ACHN (cell line): ENCODE data around the gene LCN15.
A peak's percentile ranks its signal among the peaks of the same experiment; 100 is the strongest.

Source experiments
- DNase-seq: peaks from one replicate; pipeline ENCODE4 v3.0.0-alpha.2; 2015
- in situ Hi-C: cut with HindIII; loops from 2 replicates; pipeline ENCODE4 v1.10.0; 2017; ENCODE audit warnings: low sequenced_read_pairs, low pct_ligation_motif_present, low pct_unique_long_range_greater_than_20kb

Gene LCN15

DNA sequence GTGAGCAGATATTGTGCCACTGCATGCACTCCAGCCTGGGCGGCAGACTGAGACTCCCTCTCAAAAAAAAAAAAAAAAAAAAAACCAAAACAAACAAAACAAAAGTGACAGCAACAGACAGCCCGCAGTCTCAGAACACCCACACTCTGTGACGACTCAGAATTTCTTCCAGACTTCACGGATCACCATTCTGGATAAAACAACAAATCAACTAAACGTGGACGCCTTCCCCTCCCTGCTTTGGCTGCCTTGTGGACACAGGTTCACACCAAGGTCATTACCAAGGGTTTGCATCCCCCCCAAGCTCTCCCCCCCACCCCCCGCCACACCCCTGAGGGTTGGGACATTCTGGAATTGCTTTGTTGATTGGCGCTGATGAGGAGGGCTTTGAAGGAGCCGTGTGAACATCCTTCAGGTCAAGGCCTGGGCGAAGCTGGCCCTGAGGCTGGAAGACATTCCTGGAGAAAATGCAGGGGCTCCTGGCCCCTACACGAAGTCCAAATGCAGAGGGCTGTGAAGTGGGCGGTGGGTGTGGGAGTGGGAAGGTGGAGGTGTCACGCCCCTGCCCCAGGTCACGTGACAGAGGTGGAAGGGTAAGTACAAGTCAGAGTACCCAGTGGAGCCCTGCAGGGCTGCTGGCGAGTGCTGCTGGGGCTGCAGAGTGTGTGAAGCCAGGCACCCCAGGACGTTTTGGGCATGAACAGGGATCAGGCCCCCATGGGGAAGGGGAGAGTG is 31.7 kb downstream of the LCN15 start:
- DNase-seq: no peak
- in situ Hi-C loops: no loop called here

- DNase-seq: no peak
- in situ Hi-C loops: no loop called here
Observed at GRCh38 chr9:136729926-136730325, 34.4 kb downstream of the LCN15 start.

DNA sequence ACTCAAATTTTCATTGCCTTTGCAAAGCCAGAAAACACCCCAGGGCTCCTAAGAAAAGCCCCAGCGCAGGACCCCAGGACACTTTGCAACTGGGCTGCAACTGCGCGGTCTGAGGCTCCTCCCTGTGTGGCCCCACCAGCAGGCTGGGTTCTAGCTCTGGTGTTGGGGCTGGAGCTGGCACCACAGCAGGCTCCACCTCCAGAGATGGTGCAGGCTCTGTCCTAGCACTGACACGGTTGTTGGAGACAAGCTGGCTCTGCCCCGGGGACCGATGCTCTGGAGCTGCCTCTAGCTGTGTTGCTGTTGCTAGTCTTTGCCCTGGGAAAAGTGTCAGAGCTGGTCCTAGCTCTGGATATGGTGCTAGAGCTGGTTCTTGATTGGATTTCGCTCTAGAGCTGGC is 35.2 kb downstream of the LCN15 start:
- DNase-seq: no peak
- in situ Hi-C loops: no loop called here

GRCh38 chr9:136728548-136729123 is 35.7 kb downstream of the LCN15 start:
- in situ Hi-C loops: no loop called here
- peak; percentile 21 for DNase-seq

GRCh38 chr9:136728080-136728547 is 36.2 kb downstream of the LCN15 start:
- peak; percentile 79 for DNase-seq
- in situ Hi-C loops: no loop called here

DNA sequence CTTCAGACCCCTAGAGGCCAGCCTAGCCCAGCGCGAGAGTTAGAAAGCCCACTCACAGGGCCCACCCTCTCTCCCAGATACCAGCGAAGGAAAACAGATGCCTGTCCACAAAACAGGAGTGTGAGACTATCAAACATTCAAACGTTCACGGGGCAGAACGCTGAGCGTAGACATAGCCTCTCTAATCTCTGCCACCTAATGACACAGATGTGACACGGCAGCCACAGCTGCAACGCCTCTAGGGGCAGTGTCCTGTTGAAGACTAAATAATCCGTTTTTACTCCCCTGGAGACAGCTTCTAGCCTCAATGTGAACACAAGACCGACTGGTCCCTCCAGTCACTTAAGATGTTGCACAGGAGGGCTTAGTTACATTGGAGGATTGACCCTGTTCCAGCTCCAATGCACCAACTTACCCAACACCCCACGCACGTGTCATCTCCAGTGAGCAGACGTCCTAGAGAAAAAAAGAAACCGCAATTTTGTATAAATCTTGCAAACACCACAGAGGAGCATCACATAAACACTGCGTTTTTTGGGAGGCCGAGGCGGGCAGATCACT is 37.6 kb downstream of the LCN15 start:
- in situ Hi-C loops: no loop called here
- no peak for DNase-seq

- in situ Hi-C loops: no loop called here
- no peak for DNase-seq
Observed at GRCh38 chr9:136726118-136726517, 38.2 kb downstream of the LCN15 start.

DNA sequence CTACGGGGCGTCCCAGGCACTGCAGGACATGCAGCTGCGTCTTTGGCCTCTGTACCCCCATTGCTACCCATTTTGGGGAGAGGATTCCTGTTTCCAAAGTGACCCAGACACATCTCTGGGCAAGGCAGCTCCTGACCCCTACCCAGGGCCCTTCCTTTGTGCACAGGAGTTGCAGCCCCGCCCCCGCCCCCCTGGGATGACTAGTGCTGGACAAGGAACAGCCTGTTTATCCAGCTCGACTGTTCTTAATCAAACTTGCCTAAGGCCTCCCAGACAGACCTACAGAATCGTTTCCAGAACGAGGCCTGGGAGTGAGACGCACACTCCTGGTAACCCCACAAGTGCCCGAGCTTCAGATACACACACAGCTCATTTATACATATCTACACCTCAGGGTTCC is 38.7 kb downstream of the LCN15 start:
- in situ Hi-C loops: no loop called here
- no peak for DNase-seq

GRCh38 chr9:136724772-136725171 is 39.5 kb downstream of the LCN15 start:
- in situ Hi-C loops: no loop called here
- no peak for DNase-seq

GRCh38 chr9:136723989-136724388 is 40.3 kb downstream of the LCN15 start:
- in situ Hi-C loops: no loop called here
- no peak for DNase-seq

DNA sequence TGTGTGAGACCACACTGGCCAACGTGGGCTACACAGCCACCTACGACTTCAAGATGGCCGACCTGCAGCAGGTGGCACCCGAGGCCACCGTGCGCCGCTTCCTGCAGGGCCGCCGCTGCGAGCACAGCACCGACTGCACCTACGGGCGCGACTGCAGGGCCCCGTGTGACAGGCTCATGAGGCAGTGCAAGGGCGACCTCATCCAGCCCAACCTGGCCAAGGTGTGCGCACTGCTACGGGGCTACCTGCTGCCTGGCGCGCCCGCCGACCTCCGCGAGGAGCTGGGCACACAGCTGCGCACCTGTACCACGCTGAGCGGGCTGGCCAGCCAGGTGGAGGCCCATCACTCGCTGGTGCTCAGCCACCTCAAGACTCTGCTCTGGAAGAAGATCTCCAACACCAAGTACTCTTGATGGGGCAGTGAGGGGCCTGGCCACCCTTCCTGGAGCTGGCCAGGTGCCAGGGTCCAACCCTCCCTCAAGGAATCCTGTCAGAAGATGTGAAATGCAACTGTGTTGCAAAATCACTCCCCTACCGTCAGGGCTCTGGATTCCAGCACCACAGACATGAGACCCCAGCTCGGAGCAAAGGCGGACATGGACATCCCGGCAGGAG is 40.8 kb downstream of the LCN15 start:
- in situ Hi-C loops: no loop called here
- DNase-seq: no peak

- DNase-seq: no peak
- in situ Hi-C loops: no loop called here
Observed at GRCh38 chr9:136722969-136723356, 41.4 kb downstream of the LCN15 start.

- in situ Hi-C loops: no loop called here
Observed at GRCh38 chr9:136722093-136722968, 42.0 kb downstream of the LCN15 start.

DNA sequence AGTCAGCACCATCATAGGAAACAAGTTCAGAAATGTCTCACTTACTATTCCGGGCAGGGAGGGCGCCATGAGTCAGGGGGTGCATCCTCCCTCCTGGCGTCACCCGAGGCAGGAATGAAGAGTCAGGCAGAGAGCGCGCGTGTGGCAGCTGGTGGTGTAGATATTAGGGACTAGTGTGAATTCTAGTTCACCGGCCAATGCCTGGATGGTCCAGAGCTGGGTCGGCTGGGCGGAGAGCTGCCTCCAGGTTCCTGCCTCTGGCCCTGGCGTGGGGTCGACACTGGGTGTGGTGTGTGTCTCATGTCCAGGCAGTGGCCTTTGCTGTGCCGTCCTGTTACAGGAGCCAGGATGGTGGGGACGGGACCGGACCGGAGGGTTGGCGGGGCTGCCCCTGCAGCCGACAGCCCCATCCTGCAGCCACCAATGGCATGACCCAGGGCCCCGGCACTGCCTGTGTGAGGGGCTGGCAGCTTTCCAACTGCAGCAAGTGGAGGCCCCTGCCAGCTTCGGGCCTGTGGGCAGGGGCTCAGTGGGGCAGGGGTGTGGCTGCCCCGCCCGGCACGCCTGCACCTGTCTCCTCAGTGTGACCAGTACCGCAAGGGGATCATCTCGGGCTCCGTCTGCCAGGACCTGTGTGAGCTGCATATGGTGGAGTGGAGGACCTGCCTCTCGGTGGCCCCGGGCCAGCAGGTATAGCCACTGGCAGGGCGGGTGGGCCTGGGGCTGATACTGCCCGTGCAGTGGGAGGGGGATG is 42.8 kb downstream of the LCN15 start:
- no peak for DNase-seq
- in situ Hi-C loops: no loop called here

More at GRCh38 chr9:136722093-136722968, 42.0 kb downstream of the LCN15 start:
- DNase-seq: no peak

DNA sequence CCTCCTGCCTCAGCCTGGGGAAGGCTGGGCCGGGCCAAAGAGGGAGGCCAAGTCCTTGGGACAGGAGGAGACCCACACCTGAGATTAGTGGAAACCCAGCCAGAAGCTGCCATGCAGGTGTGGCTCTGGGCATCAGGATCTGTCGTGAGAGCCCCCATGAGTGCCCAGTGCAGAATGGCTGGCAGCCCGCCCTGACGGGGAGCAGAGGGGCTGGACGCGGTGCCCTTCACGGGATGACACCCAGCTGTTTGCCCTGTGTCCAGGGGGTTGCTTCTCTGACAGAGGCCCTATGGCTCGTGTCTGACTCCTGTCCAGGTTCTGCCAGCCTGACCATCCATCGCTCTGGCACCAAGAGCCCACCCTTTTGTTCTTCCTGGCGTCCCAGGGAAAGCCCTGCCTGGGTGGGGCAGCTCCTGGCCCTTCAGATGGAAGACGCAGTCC is 43.4 kb downstream of the LCN15 start:
- DNase-seq: no peak
- in situ Hi-C loops: no loop called here

GRCh38 chr9:136720251-136720897 is 43.9 kb downstream of the LCN15 start:
- DNase-seq: no peak
- in situ Hi-C loops: no loop called here

- in situ Hi-C loops: no loop called here
- no peak for DNase-seq
Observed at GRCh38 chr9:136719195-136719880, 45.0 kb downstream of the LCN15 start.
